Suprapubic skin (tissue), 4 donors: Measurements from ENCODE around the gene UBR2. TPM values are rescaled to one million over a fixed set of nuclear protein-coding genes. Genes with fewer than 3 reads are reported as not detected.

Source experiments
- DNase-seq, 2 donors: peaks; one replicate each; pipeline ENCODE4 v3.0.0-alpha.2; 2019; ENCODE audit warnings: low spot score in 2 of 2
- H3K27ac ChIP-seq: fragments of 200-600 bp; sonication (generic); one replicate; pipeline ENCODE4 v1.5.1; 2019
- H3K27me3 ChIP-seq: fragments of 200-600 bp; sonication (generic); one replicate; pipeline ENCODE4 v1.5.1; 2019
- H3K36me3 ChIP-seq: fragments of 200-600 bp; sonication (generic); one replicate; pipeline ENCODE4 v1.5.1; 2019
- H3K4me1 ChIP-seq: fragments of 200-600 bp; sonication (generic); one replicate; pipeline ENCODE4 v1.5.1; 2019
- H3K4me3 ChIP-seq: fragments of 200-600 bp; sonication (generic); one replicate; pipeline ENCODE4 v1.5.1; 2019; ENCODE audit warnings: mild to moderate bottlenecking
- H3K9me3 ChIP-seq: fragments of 200-600 bp; sonication (generic); one replicate; pipeline ENCODE4 v1.5.1; 2019
- CTCF ChIP-seq, 2 donors: fragments of 200-600 bp in 1 of 2; fragments of 450-650 bp in 1 of 2; sonication (generic) in 1 of 2; IDR thresholded peaks; one replicate each; pipeline ENCODE4 v1.5.1; 2016 to 2019; ENCODE audit warnings: antibody characterized with exemption in 2 of 2, mild to moderate bottlenecking in 1 of 2, moderate library complexity in 1 of 2
- EP300 ChIP-seq: sonication (generic); formaldehyde crosslinking; IDR thresholded peaks from one replicate; pipeline ENCODE4 v1.6.1; 2017; ENCODE audit warnings: antibody characterized with exemption
- POLR2A ChIP-seq, 2 donors: fragments of 450-650 bp; IDR thresholded peaks; one replicate each; pipeline ENCODE4 v1.6.1; 2017; ENCODE audit warnings: antibody characterized with exemption in 2 of 2, mild to moderate bottlenecking in 2 of 2, moderate library complexity in 2 of 2
- POLR2AphosphoS5 ChIP-seq, 3 donors: sonication (generic); formaldehyde crosslinking; IDR thresholded peaks; one replicate each; pipeline ENCODE4 v1.6.1; 2017; ENCODE audit warnings: antibody characterized with exemption in 3 of 3
- WGBS: methylation state at CpG from one replicate; pipeline ENCODE4 v1.1.5; 2018; 5-methylcytosine and 5-hydroxymethylcytosine counted together
- total RNA-seq, 4 donors: library from RNA; depleted of rRNA; stranded (reverse); fragments of >200 nt; gene quantifications; one replicate each; pipeline ENCODE4 v1.1.0, GENCODE V29; 2016

UBR2 gene
- total RNA-seq, 4 donors from 2014 or later, result 18.5 to 37.9 (median 26.1) TPM

GRCh38 chr6:42693725-42694323 lies 130.0 kb downstream of the UBR2 start:
- Histone ChIP-seq H3K27me3 (no peaks in the 10 kb centered on the region), H3K9me3 (no peaks in the 10 kb centered on the region), H3K27ac (no peak overlapping the region), H3K36me3 (peaks cover 53% of the 10 kb centered on the region), H3K4me1 (peaks cover 7% of the 10 kb centered on the region), H3K4me3 (no peak overlapping the region)
- TF ChIP-seq EP300 (no peak), CTCF (IDR thresholded peaks at IDR 0.05) (no peak), POLR2A (IDR thresholded peaks at IDR 0.05) (no peak), POLR2AphosphoS5 (IDR thresholded peaks at IDR 0.05) (no peak)
- WGBS, result 97% methylated on average over 2 of the region's 2 CpGs
- no peak for DNase-seq

GRCh38 chr6:42694586-42694985 lies 130.8 kb downstream of the UBR2 start:
- Histone ChIP-seq H3K27me3 (no peaks in the 10 kb centered on the region), H3K27ac (no peak overlapping the region), H3K4me1 (peaks cover 7% of the 10 kb centered on the region), H3K9me3 (no peaks in the 10 kb centered on the region), H3K4me3 (no peak overlapping the region), H3K36me3 (peaks cover 45% of the 10 kb centered on the region)
- 26% methylated on average over 4 of the region's 4 CpGs for WGBS
- DNase-seq, result no peak
- no peak for TF ChIP-seq CTCF (IDR thresholded peaks at IDR 0.05)
- no peak for TF ChIP-seq EP300
- TF ChIP-seq POLR2AphosphoS5 (IDR thresholded peaks at IDR 0.05), result no peak
- no peak for TF ChIP-seq POLR2A (IDR thresholded peaks at IDR 0.05)

- Histone ChIP-seq H3K27me3 (no peaks in the 10 kb centered on the region), H3K27ac (no peak overlapping the region), H3K9me3 (no peaks in the 10 kb centered on the region), H3K36me3 (peaks cover 25% of the 10 kb centered on the region), H3K4me1 (peaks cover 7% of the 10 kb centered on the region), H3K4me3 (no peak overlapping the region)
- no peak for TF ChIP-seq POLR2AphosphoS5 (IDR thresholded peaks at IDR 0.05)
- no peak for DNase-seq
- 54% methylated on average over 7 of the region's 7 CpGs for WGBS
Observed at GRCh38 chr6:42696526-42697267, 132.9 kb downstream of the UBR2 start.

- H3K4me3 ChIP-seq, result no peak overlapping the region
- TF ChIP-seq EP300, result no peak
- TF ChIP-seq POLR2A (IDR thresholded peaks at IDR 0.05), result no peak
- TF ChIP-seq CTCF (IDR thresholded peaks at IDR 0.05), result no peak
- TF ChIP-seq POLR2AphosphoS5 (IDR thresholded peaks at IDR 0.05), result no peak
Observed at GRCh38 chr6:42697268-42697655, 133.4 kb downstream of the UBR2 start.

GRCh38 chr6:42698217-42698616 lies 134.4 kb downstream of the UBR2 start:
- 88% methylated on average over 13 of the region's 13 CpGs for WGBS
- Histone ChIP-seq H3K4me1 (peaks cover 7% of the 10 kb centered on the region), H3K27me3 (no peaks in the 10 kb centered on the region), H3K4me3 (no peak overlapping the region), H3K27ac (no peak overlapping the region), H3K9me3 (no peaks in the 10 kb centered on the region), H3K36me3 (peaks cover 12% of the 10 kb centered on the region)
- TF ChIP-seq CTCF (IDR thresholded peaks at IDR 0.05), result no peak
- no peak for DNase-seq

More at GRCh38 chr6:42697268-42697655, 133.4 kb downstream of the UBR2 start:
- Histone ChIP-seq H3K27ac (no peak overlapping the region), H3K27me3 (no peaks in the 10 kb centered on the region), H3K9me3 (no peaks in the 10 kb centered on the region), H3K4me1 (peaks cover 7% of the 10 kb centered on the region), H3K36me3 (peaks cover 21% of the 10 kb centered on the region)
- DNase-seq, result no peak
- 80% methylated on average over 1 of the region's 5 CpGs for WGBS
